HCT116 (cell line): ENCODE measurements around the gene LANCL3. TPM values are rescaled to one million over a fixed set of nuclear protein-coding genes. Genes with fewer than 3 reads are reported as not detected.

Source experiments
- ATAC-seq: fragments of 200-7000 bp; cut with Tn5 transposase; 2 replicates; pipeline ENCODE4 v1.9.1; 2020; ENCODE audit warnings: mild to moderate bottlenecking, moderate library complexity
- BruUV-seq: library from RNA; stranded (reverse); fragments of 400-500 nt; replicated peaks from 2 replicates; lab custom pipeline; 2021; lab: Mats Ljungman, UMichigan
- CTCF ChIA-PET: fragments of 300-600 bp; sonication (Branson Sonifier 250); formaldehyde crosslinking; loops from one replicate; lab custom pipeline; 2021; ENCODE audit warnings: antibody characterized with exemption; lab: Charles Lee
- POLR2A ChIA-PET: fragments of 300-600, 350-600 bp; sonication (Branson Sonifier 250); formaldehyde crosslinking; loops from one replicate; lab custom pipeline; 2021; ENCODE audit warnings: antibody characterized with exemption; lab: Charles Lee
- RAD21 ChIA-PET, 2 experiments: fragments of 300-600 bp; sonication (Branson Sonifier 250); formaldehyde crosslinking; loops; one replicate each; lab custom pipeline; 2023; ENCODE audit warnings: low total read pairs in 2 of 2; ENCODE audit not compliant: uncharacterized antibody in 2 of 2, unreplicated experiment in 2 of 2, low non-redundant PET in 1 of 2; lab: Charles Lee
- DNase-seq: peaks from one replicate; pipeline ENCODE4 v3.0.0-alpha.2; 2010; ENCODE audit warnings: low read depth, low spot score
- H2AFZ ChIP-seq: fragments of 200-600 bp; shearing (Covaris generic), sonication (generic); 2 replicates; pipeline ENCODE4 v1.6.1; 2017; ENCODE audit warnings: low read depth, mixed run types, mixed read lengths, antibody characterized with exemption, low read length; ENCODE audit not compliant: poor library complexity, severe bottlenecking
- H3K27ac ChIP-seq: 2 replicates; pipeline ENCODE4 v1.5.1; 2012; ENCODE audit warnings: low read depth, low read length
- H3K27me3 ChIP-seq: fragments of 200-600 bp; sonication (generic); 2 replicates; pipeline ENCODE4 v1.6.1; 2016; ENCODE audit warnings: mixed run types, low read length, mixed read lengths; ENCODE audit not compliant: insufficient read depth
- H3K36me3 ChIP-seq, 2 experiments: fragments of 200-500 bp in 1 of 2; fragments of 200-600 bp in 1 of 2; sonication (Bioruptor generic) in 1 of 2; sonication (generic) in 1 of 2; 2 replicates each; pipeline versions ENCODE4 v1.5.1 to v1.6.1; 2014 to 2016; ENCODE audit warnings: low read length in 2 of 2, inconsistent platforms in 1 of 2, mixed read lengths in 1 of 2, mixed run types in 1 of 2; ENCODE audit not compliant: insufficient read depth in 2 of 2, control insufficient read depth in 1 of 2
- H3K4me1 ChIP-seq, 2 experiments: fragments of 200-600 bp in 1 of 2; sonication (generic) in 1 of 2; 2 replicates each; pipeline versions ENCODE4 v1.5.1 to v1.6.1; 2012 to 2017; ENCODE audit warnings: low read length in 2 of 2, inconsistent platforms in 1 of 2, mild to moderate bottlenecking in 1 of 2, mixed read lengths in 1 of 2, mixed run types in 1 of 2, moderate library complexity in 1 of 2; ENCODE audit not compliant: insufficient read depth in 2 of 2, control insufficient read depth in 1 of 2
- H3K4me2 ChIP-seq: fragments of 200-600 bp; sonication (generic); 2 replicates; pipeline ENCODE4 v1.6.1; 2017; ENCODE audit warnings: mixed run types, low read length, mixed read lengths
- H3K4me3 ChIP-seq, 2 experiments: fragments of 200-600 bp in 1 of 2; sonication (generic) in 1 of 2; replicated peaks in 1 of 2; 2 replicates each; pipeline ENCODE4 v1.5.1; 2011 to 2016; ENCODE audit warnings: low read length in 2 of 2, control low read depth in 1 of 2, low read depth in 1 of 2, mild to moderate bottlenecking in 1 of 2, mixed read lengths in 1 of 2, mixed run types in 1 of 2
- H3K79me2 ChIP-seq: fragments of 200-600 bp; sonication (generic); 2 replicates; pipeline ENCODE4 v1.6.1; 2017; ENCODE audit warnings: mild to moderate bottlenecking, mixed run types, low read length, moderate library complexity, mixed read lengths; ENCODE audit not compliant: insufficient read depth
- H3K9ac ChIP-seq: fragments of 200-600 bp; sonication (generic); 2 replicates; pipeline ENCODE4 v1.6.1; 2016; ENCODE audit warnings: low read length, mixed read lengths
- H3K9me2 ChIP-seq: fragments of 200-600 bp; sonication (generic), shearing (Covaris generic); 2 replicates; pipeline ENCODE4 v1.6.1; 2017; ENCODE audit warnings: mixed run types, mild to moderate bottlenecking, moderate library complexity; ENCODE audit not compliant: insufficient read depth
- H3K9me3 ChIP-seq, 2 experiments: fragments of 200-500 bp in 1 of 2; fragments of 200-600 bp in 1 of 2; sonication (Bioruptor generic) in 1 of 2; sonication (generic) in 1 of 2; 2 replicates each; pipeline ENCODE4 v1.6.1; 2014 to 2017; ENCODE audit warnings: low read length in 2 of 2, mixed read lengths in 2 of 2, inconsistent platforms in 1 of 2, low read depth in 1 of 2, mild to moderate bottlenecking in 1 of 2, mixed run types in 1 of 2, moderate library complexity in 1 of 2; ENCODE audit not compliant: control insufficient read depth in 1 of 2, insufficient read depth in 1 of 2
- H4K20me1 ChIP-seq: fragments of 200-600 bp; sonication (generic), shearing (Covaris generic); 2 replicates; pipeline ENCODE4 v1.6.1; 2017; ENCODE audit warnings: mixed run types, mild to moderate bottlenecking, moderate library complexity; ENCODE audit not compliant: insufficient read depth
- CBX3 ChIP-seq: IDR thresholded peaks from 2 replicates; pipeline ENCODE4 v1.6.1; 2012; ENCODE audit warnings: low read depth
- CEBPB ChIP-seq: IDR thresholded peaks from 2 replicates; pipeline ENCODE4 v1.6.1; 2012; ENCODE audit warnings: low read depth
- EGR1 ChIP-seq: IDR thresholded peaks from 2 replicates; pipeline ENCODE4 v1.6.1; 2012; ENCODE audit warnings: low read depth
- ELF1 ChIP-seq: IDR thresholded peaks from 2 replicates; pipeline ENCODE4 v1.6.1; 2012; ENCODE audit warnings: low read depth, borderline replicate concordance
- EZH2 ChIP-seq: fragments of 200-600 bp; sonication (generic); IDR thresholded peaks from 2 replicates; pipeline ENCODE4 v1.6.1; 2017; ENCODE audit warnings: antibody characterized with exemption, mixed run types
- EZH2phosphoT487 ChIP-seq: fragments of 200-600 bp; IDR thresholded peaks from 2 replicates; pipeline ENCODE4 v1.6.1; 2018; ENCODE audit warnings: antibody characterized with exemption, borderline replicate concordance
- JUND ChIP-seq: IDR thresholded peaks from 2 replicates; pipeline ENCODE4 v1.6.1; 2012
- RAD21 ChIP-seq: IDR thresholded peaks from 2 replicates; pipeline ENCODE4 v1.6.1; 2012; ENCODE audit warnings: low read depth, mild to moderate bottlenecking
- SP1 ChIP-seq: IDR thresholded peaks from 2 replicates; pipeline ENCODE4 v1.6.1; 2012; ENCODE audit warnings: low read depth
- SRF ChIP-seq: IDR thresholded peaks from 2 replicates; pipeline ENCODE4 v1.6.1; 2012; ENCODE audit warnings: low read depth
- YY1 ChIP-seq: IDR thresholded peaks from 2 replicates; pipeline ENCODE4 v1.6.1; 2011; ENCODE audit warnings: low read length, low read depth, moderate library complexity, mild to moderate bottlenecking; ENCODE audit not compliant: insufficient replicate concordance; ENCODE audit errors: extremely low read depth
- ZFX ChIP-seq: fragments of 450-650 bp; IDR thresholded peaks from 2 replicates; pipeline ENCODE4 v1.6.1; 2017
- ZNF274 ChIP-seq: fragments of 200-500 bp; sonication (Bioruptor generic); IDR thresholded peaks from 2 replicates; pipeline ENCODE4 v1.6.1; 2014; ENCODE audit warnings: mild to moderate bottlenecking, low read depth, low read length, inconsistent platforms
- intact Hi-C: fragments of 100-400 bp; cut with micrococcal nuclease; formaldehyde crosslinking; loops from 2 replicates; pipeline ENCODE4 v1.10.0; 2022
- total RNA-seq: library from RNA; stranded (reverse); gene quantifications from one replicate; pipeline ENCODE4 v1.2.1, GENCODE V29; 2021; ENCODE audit not compliant: unreplicated experiment
- TF ChIP-seq, protein P1 (sequence below): IDR thresholded peaks from 2 replicates; pipeline ENCODE4 v1.6.1; 2011; ENCODE audit warnings: mild to moderate bottlenecking, low read length, moderate library complexity; ENCODE audit not compliant: insufficient replicate concordance; ENCODE audit errors: extremely low read depth
- TF ChIP-seq, protein P2 (sequence below), 3 experiments: fragments of 200-600 bp in 1 of 3; sonication (generic) in 1 of 3; IDR thresholded peaks in 2 of 3; conservative IDR thresholded peaks in 1 of 3; 2 replicates each; pipeline ENCODE4 v1.5.1; 2012 to 2017; ENCODE audit warnings: low read depth in 2 of 3, low read length in 2 of 3, antibody characterized with exemption in 1 of 3, borderline replicate concordance in 1 of 3, control low read depth in 1 of 3, mild to moderate bottlenecking in 1 of 3, mixed read lengths in 1 of 3, mixed run types in 1 of 3, moderate library complexity in 1 of 3; ENCODE audit not compliant: insufficient read depth in 1 of 3

LANCL3 gene
- total RNA-seq, 1 experiment from 2014 or later: 2.4 TPM

DNA sequence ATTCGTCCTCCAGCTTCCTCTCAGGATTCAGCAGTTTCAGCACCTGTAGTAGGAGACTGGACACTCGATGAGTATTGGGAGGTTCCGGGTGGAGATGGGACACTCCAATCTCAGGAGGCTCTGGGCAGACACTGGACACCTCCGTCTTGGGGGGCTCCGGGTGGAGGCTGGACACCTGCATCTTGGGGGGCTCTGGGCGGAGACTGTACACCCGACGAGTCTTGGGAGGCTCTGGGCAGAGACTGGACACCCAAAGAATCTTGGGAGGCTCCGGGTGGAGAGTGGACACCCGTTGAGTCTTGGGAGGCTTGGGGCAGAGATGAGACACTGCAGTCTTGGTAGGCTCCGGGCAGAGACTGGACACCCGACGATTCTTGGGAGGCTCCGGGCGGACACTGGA is 28.7 kb upstream of the LANCL3 start:
- H3K27me3 ChIP-seq: no peaks in the 10 kb centered on the region

DNA sequence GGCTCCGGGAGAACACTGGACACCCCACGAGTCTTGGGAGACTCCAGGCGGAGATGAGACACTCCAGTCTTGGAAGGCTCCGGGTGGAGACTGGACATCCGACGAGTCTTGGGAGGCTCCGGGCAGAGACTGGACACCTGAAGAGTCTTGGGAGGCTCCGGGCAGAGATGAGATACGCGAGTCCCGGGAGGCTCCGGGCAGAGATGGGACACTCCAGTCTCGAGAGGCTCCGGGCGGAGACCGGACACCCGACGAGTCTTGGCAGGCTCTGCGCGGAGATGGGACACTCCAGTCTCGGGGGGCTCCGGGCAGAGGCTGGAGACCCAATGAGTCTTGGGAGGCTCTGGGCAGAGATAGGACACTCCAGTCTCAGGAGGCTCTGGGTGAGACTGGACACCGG is 28.1 kb upstream of the LANCL3 start:
- Histone ChIP-seq H3K9ac (no peak overlapping the region), H3K9me3 (no peaks in the 10 kb centered on the region), H3K4me1 (no peaks in the 10 kb centered on the region), H3K79me2 (no peaks in the 10 kb centered on the region), H3K36me3 (no peaks in the 10 kb centered on the region), H4K20me1 (no peaks in the 10 kb centered on the region), H3K4me2 (no peak overlapping the region), H3K9me2 (no peaks in the 10 kb centered on the region), H2AFZ (no peak overlapping the region), H3K27me3 (no peaks in the 10 kb centered on the region), H3K27ac (no peak overlapping the region), H3K4me3 (no peak overlapping the region)
- no peak for ATAC-seq
- CTCF ChIA-PET: no interaction called here
- DNase-seq: no peak
- no TSS peak for BruUV-seq
- POLR2A ChIA-PET: no interaction called here
- RAD21 ChIA-PET: no interaction called here
- intact Hi-C loops: no loop called here
- TF ChIP-seq ZNF274 (no peak), SP1 (no peak), YY1 (no peak), SRF (no peak), CEBPB (no peak)
- TF ChIP-seq, protein P1, sequence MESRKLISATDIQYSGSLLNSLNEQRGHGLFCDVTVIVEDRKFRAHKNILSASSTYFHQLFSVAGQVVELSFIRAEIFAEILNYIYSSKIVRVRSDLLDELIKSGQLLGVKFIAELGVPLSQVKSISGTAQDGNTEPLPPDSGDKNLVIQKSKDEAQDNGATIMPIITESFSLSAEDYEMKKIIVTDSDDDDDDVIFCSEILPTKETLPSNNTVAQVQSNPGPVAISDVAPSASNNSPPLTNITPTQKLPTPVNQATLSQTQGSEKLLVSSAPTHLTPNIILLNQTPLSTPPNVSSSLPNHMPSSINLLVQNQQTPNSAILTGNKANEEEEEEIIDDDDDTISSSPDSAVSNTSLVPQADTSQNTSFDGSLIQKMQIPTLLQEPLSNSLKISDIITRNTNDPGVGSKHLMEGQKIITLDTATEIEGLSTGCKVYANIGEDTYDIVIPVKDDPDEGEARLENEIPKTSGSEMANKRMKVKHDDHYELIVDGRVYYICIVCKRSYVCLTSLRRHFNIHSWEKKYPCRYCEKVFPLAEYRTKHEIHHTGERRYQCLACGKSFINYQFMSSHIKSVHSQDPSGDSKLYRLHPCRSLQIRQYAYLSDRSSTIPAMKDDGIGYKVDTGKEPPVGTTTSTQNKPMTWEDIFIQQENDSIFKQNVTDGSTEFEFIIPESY: no peak
- TF ChIP-seq, protein P2, sequence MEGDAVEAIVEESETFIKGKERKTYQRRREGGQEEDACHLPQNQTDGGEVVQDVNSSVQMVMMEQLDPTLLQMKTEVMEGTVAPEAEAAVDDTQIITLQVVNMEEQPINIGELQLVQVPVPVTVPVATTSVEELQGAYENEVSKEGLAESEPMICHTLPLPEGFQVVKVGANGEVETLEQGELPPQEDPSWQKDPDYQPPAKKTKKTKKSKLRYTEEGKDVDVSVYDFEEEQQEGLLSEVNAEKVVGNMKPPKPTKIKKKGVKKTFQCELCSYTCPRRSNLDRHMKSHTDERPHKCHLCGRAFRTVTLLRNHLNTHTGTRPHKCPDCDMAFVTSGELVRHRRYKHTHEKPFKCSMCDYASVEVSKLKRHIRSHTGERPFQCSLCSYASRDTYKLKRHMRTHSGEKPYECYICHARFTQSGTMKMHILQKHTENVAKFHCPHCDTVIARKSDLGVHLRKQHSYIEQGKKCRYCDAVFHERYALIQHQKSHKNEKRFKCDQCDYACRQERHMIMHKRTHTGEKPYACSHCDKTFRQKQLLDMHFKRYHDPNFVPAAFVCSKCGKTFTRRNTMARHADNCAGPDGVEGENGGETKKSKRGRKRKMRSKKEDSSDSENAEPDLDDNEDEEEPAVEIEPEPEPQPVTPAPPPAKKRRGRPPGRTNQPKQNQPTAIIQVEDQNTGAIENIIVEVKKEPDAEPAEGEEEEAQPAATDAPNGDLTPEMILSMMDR (IDR thresholded peaks at IDR 0.05 in 2 of 3, conservative IDR thresholded peaks at IDR 0.05 in 1 of 3; ENCODE audit: borderline replicate concordance in 1 of 3, insufficient read depth in 1 of 3, low read depth in 2 of 3, low read length in 2 of 3): no peak

More for the DNA sequence above, 28.7 kb upstream of the LANCL3 start:
- H2AFZ ChIP-seq: no peak overlapping the region
- H3K79me2 ChIP-seq: no peaks in the 10 kb centered on the region
- H3K9me2 ChIP-seq: no peaks in the 10 kb centered on the region
- no TSS peak for BruUV-seq
- POLR2A ChIA-PET: no interaction called here
- RAD21 ChIA-PET: no interaction called here
- no peak overlapping the region for H3K27ac ChIP-seq
- intact Hi-C loops: no loop called here
- H4K20me1 ChIP-seq: no peaks in the 10 kb centered on the region
- no peak overlapping the region for H3K4me2 ChIP-seq
- H3K4me3 ChIP-seq: no peak overlapping the region
- no peak for ATAC-seq
- TF ChIP-seq ZFX (no peak), SP1 (no peak), SRF (no peak), EGR1 (no peak), CBX3 (no peak), ELF1 (no peak), EZH2 (no peak), JUND (no peak), YY1 (no peak), RAD21 (no peak), EZH2phosphoT487 (no peak), ZNF274 (no peak)
- TF ChIP-seq, protein P2 (IDR thresholded peaks at IDR 0.05 in 2 of 3, conservative IDR thresholded peaks at IDR 0.05 in 1 of 3; ENCODE audit: borderline replicate concordance in 1 of 3, insufficient read depth in 1 of 3, low read depth in 2 of 3, low read length in 2 of 3): no peak
- no peaks in the 10 kb centered on the region for H3K4me1 ChIP-seq
- CTCF ChIA-PET: no interaction called here
- no peak for DNase-seq
- H3K9me3 ChIP-seq: no peaks in the 10 kb centered on the region
- no peaks in the 10 kb centered on the region for H3K36me3 ChIP-seq
- no peak overlapping the region for H3K9ac ChIP-seq
